ENCODE measurements around the gene SIGLEC14. TPM values are rescaled to one million over a fixed set of nuclear protein-coding genes. Genes with fewer than 3 reads are reported as not detected.

The SIGLEC14 gene
- total RNA-seq, 2 experiments from 2014 or later = not detected

DNA sequence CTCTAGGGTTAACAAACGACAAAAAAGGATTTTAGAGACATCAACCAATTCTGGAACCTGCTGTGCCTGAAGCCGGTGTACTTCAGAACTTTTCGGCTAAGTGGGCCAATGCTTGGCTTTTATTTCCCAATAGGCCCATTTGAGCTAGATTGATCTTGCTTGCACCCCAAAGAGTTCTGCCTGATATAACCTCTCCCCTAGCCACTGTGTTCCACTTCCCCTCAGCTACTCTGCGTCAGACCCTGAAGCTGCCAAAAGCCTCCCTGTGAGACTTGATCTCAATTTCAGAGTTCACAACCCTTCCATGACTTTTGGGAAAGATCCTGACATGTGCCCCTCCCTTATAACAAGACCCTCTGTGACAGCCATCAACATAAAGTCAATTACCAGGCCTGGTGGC, 5.6 kb upstream of the SIGLEC14 start:
- intact Hi-C loops (cut with micrococcal nuclease; ENCODE audit: unreplicated experiment) = loop anchor here (10.0 kb wide), 1 partner anchor 317 kb away; no protein-coding TSS in a partner anchor
- no peak overlapping the region for H3K4me3 ChIP-seq (ENCODE audit: low read depth, low read length, poor library complexity, severe bottlenecking)
- H2AFZ ChIP-seq (ENCODE audit: low read length) = no peak overlapping the region
- H4K20me1 ChIP-seq (ENCODE audit: insufficient read depth, low read length) = no peaks in the 10 kb centered on the region
- POLR2A ChIA-PET = interaction anchor here (0.7 kb wide), 1 partner anchor 8 kb away, joined by 5 read pairs; no protein-coding TSS in a partner anchor
- no TSS peak for BruUV-seq (replicated peaks)
- H3K4me1 ChIP-seq (ENCODE audit: insufficient read depth, low read length, poor library complexity, severe bottlenecking) = peaks cover 27% of the 10 kb centered on the region
- DNase-seq (ENCODE audit: low spot score) = no peak
- no peaks in the 10 kb centered on the region for H3K79me2 ChIP-seq (ENCODE audit: insufficient read depth, low read depth, low read length)
- CTCF ChIA-PET (ENCODE audit: unreplicated experiment) = no interaction called here
- peak overlapping the region; percentile 48 for H3K4me2 ChIP-seq (ENCODE audit: low read length)
- no peaks in the 10 kb centered on the region for H3K36me3 ChIP-seq (ENCODE audit: insufficient read depth, low read length)
- no peaks in the 10 kb centered on the region for H3K9me3 ChIP-seq (ENCODE audit: low read length)
- H3K27ac ChIP-seq (ENCODE audit: low read depth, low read length, poor library complexity, severe bottlenecking) = no peak overlapping the region
- TF ChIP-seq, protein P1, sequence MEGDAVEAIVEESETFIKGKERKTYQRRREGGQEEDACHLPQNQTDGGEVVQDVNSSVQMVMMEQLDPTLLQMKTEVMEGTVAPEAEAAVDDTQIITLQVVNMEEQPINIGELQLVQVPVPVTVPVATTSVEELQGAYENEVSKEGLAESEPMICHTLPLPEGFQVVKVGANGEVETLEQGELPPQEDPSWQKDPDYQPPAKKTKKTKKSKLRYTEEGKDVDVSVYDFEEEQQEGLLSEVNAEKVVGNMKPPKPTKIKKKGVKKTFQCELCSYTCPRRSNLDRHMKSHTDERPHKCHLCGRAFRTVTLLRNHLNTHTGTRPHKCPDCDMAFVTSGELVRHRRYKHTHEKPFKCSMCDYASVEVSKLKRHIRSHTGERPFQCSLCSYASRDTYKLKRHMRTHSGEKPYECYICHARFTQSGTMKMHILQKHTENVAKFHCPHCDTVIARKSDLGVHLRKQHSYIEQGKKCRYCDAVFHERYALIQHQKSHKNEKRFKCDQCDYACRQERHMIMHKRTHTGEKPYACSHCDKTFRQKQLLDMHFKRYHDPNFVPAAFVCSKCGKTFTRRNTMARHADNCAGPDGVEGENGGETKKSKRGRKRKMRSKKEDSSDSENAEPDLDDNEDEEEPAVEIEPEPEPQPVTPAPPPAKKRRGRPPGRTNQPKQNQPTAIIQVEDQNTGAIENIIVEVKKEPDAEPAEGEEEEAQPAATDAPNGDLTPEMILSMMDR (conservative IDR thresholded peaks at IDR 0.05; ENCODE audit: low read length) = no peak
- no peak for TF ChIP-seq EZH2phosphoT487 (IDR thresholded peaks at IDR 0.05; ENCODE audit: borderline replicate concordance, low read depth, low read length)
- H3K9me2 ChIP-seq (ENCODE audit: insufficient read depth, low read length) = no peaks in the 10 kb centered on the region

DNA sequence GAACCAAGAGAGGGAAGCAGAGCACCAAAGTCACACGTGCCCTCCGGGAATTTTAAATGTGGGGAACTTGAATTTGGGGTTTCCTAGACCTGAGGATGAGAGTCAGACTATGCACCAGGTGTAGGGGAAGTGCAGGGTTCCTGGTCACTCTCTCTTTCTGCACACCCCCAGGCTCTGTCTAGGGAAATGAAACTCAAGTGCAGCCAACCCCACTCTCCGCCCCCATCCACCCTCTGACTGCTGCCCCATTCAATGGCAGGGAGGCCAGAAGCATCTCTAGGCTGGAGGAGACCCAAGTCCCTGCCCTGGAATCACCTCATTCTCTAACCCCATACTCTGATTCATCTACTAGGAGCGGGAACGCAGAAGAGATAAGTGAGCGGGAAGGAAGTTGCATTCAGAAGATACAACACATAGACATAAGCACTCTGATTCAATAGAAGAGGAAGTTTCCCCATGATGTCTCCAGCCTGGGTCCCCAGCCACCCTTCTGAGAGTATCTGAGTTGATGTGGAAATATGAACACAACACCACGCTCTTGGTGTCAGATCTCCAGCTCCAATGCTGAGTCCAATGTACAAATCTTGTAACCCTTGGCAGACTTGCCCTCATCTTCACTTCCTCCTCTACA, 4.7 kb upstream of the SIGLEC14 start:
- POLR2A ChIA-PET = interaction anchor here (0.7 kb wide), 1 partner anchor 9 kb away, joined by 5 read pairs; no protein-coding TSS in a partner anchor
- intact Hi-C loops (cut with micrococcal nuclease; ENCODE audit: unreplicated experiment) = loop anchor here (1.0 to 10.0 kb wide), 2 partner anchors 44 to 317 kb away; no protein-coding TSS in a partner anchor
- H3K27ac ChIP-seq (ENCODE audit: low read depth, low read length, poor library complexity, severe bottlenecking) = no peak overlapping the region
- BruUV-seq (replicated peaks) = no TSS peak
- no peak overlapping the region for H3K4me3 ChIP-seq (ENCODE audit: low read depth, low read length, poor library complexity, severe bottlenecking)
- DNase-seq (ENCODE audit: low spot score) = peak; percentile 48
- no peak for TF ChIP-seq EZH2phosphoT487 (IDR thresholded peaks at IDR 0.05; ENCODE audit: borderline replicate concordance, low read depth, low read length)
- TF ChIP-seq, protein P1 (conservative IDR thresholded peaks at IDR 0.05; ENCODE audit: low read length) = no peak
- H2AFZ ChIP-seq (ENCODE audit: low read length) = no peak overlapping the region
- peaks cover 23% of the 10 kb centered on the region for H3K4me1 ChIP-seq (ENCODE audit: insufficient read depth, low read length, poor library complexity, severe bottlenecking)
- no peaks in the 10 kb centered on the region for H3K36me3 ChIP-seq (ENCODE audit: insufficient read depth, low read length)
- no peaks in the 10 kb centered on the region for H3K9me2 ChIP-seq (ENCODE audit: insufficient read depth, low read length)
- no peaks in the 10 kb centered on the region for H4K20me1 ChIP-seq (ENCODE audit: insufficient read depth, low read length)
- no peaks in the 10 kb centered on the region for H3K79me2 ChIP-seq (ENCODE audit: insufficient read depth, low read depth, low read length)
- CTCF ChIA-PET (ENCODE audit: unreplicated experiment) = no interaction called here
- H3K9me3 ChIP-seq (ENCODE audit: low read length) = no peaks in the 10 kb centered on the region
- H3K4me2 ChIP-seq (ENCODE audit: low read length) = peak overlapping the region; percentile 48

DNA sequence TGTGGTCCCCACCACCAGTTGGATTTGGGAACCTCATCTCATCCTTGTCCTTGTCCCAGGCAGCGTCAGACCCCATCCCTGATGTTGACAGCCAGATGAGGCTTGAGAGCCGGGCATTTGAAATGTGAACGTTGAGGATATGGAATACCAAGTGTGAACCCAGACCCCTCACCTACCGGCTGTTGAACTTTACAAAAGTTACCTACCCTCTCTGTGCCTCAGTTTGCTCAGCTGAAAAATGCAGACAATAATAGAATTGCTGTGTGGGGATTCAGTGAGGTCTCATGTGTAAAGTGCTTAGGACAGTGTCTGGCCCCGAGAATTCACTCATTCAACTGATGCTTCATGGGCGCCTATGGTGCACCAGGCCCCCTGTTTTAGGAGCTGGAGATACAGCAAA, 693 bp upstream of the SIGLEC14 start:
- H3K4me1 ChIP-seq (ENCODE audit: insufficient read depth, low read length, poor library complexity, severe bottlenecking) = peaks cover 26% of the 10 kb centered on the region
- H3K4me3 ChIP-seq (ENCODE audit: low read depth, low read length, poor library complexity, severe bottlenecking) = no peak overlapping the region
- no peak for DNase-seq (ENCODE audit: low spot score)
- no peaks in the 10 kb centered on the region for H3K9me3 ChIP-seq (ENCODE audit: low read length)
- POLR2A ChIA-PET = no interaction called here
- intact Hi-C loops (cut with micrococcal nuclease; ENCODE audit: unreplicated experiment) = no loop called here
- no peaks in the 10 kb centered on the region for H4K20me1 ChIP-seq (ENCODE audit: insufficient read depth, low read length)
- H3K79me2 ChIP-seq (ENCODE audit: insufficient read depth, low read depth, low read length) = no peaks in the 10 kb centered on the region
- H3K36me3 ChIP-seq (ENCODE audit: insufficient read depth, low read length) = no peaks in the 10 kb centered on the region
- CTCF ChIA-PET (ENCODE audit: unreplicated experiment) = interaction anchor here (0.6 kb wide), 1 partner anchor 20 kb away, joined by 3 read pairs; no protein-coding TSS in a partner anchor
- H3K4me2 ChIP-seq (ENCODE audit: low read length) = no peak overlapping the region
- BruUV-seq (replicated peaks) = no TSS peak
- TF ChIP-seq, protein P1 (conservative IDR thresholded peaks at IDR 0.05; ENCODE audit: low read length) = no peak
- H2AFZ ChIP-seq (ENCODE audit: low read length) = no peak overlapping the region
- no peaks in the 10 kb centered on the region for H3K9me2 ChIP-seq (ENCODE audit: insufficient read depth, low read length)
- H3K27ac ChIP-seq (ENCODE audit: low read depth, low read length, poor library complexity, severe bottlenecking) = no peak overlapping the region

All from OCI-LY7 (cell line).